ENCODE measurements around the gene TBC1D9B.

The TBC1D9B gene

DNA sequence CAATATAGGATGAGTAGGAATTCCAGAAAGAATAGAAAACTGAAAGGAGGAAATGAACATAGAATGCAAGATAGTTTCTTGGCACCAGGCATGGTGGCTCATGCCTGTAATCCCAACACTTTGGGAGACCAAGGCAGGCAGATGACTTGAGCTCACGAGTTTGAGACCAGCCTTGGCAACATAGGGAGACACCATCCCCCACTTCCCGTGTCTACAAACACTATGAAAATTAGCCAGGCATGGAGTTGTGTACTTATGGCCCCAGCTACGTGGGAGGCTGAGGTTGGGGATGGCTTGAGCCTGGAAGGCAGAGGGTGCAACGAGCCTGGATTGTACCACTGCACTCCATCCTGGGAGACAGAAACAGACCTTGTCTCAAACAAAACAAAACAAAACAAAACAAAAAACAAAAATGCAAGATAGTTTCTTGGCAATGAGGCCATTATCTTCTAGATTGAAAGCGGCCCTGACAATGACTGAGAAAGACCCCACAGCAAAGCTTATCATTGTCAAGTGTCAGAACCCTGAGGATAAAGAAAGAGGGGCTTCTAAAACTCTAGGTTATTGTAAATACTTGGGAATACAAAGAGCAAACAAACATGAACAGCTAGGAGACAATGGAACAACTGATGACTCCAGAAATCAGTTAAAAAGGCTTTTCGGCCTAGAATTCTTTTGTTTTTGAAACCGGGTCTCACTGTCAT lies 77.8 kb downstream of the TBC1D9B start:
- no peaks in the 10 kb centered on the region for H3F3A ChIP-seq (ENCODE audit: control insufficient read depth, insufficient read depth)
- no peaks in the 10 kb centered on the region for H3K4me1 ChIP-seq (ENCODE audit: control insufficient read depth, low read length)
- H3K79me2 ChIP-seq (ENCODE audit: control insufficient read depth, low read length), result no peaks in the 10 kb centered on the region
- H3K27ac ChIP-seq (ENCODE audit: low read depth, low read length), result no peak overlapping the region
- no peaks in the 10 kb centered on the region for H3K27me3 ChIP-seq (ENCODE audit: control insufficient read depth, low read length)
- no peaks in the 10 kb centered on the region for H3K9me3 ChIP-seq (ENCODE audit: control insufficient read depth, insufficient read depth, low read length)
- no peaks in the 10 kb centered on the region for H3K9me2 ChIP-seq (replicated peaks; ENCODE audit: control insufficient read depth, low read length)
- H3K36me3 ChIP-seq (ENCODE audit: control insufficient read depth, low read length), result peaks cover 64% of the 10 kb centered on the region
- H3K4me3 ChIP-seq (ENCODE audit: low read length), result no peak overlapping the region
- TF ChIP-seq EZH2phosphoT487 (IDR thresholded peaks at IDR 0.05; ENCODE audit: borderline replicate concordance, low read length), result no peak
- TF ChIP-seq, protein P1, sequence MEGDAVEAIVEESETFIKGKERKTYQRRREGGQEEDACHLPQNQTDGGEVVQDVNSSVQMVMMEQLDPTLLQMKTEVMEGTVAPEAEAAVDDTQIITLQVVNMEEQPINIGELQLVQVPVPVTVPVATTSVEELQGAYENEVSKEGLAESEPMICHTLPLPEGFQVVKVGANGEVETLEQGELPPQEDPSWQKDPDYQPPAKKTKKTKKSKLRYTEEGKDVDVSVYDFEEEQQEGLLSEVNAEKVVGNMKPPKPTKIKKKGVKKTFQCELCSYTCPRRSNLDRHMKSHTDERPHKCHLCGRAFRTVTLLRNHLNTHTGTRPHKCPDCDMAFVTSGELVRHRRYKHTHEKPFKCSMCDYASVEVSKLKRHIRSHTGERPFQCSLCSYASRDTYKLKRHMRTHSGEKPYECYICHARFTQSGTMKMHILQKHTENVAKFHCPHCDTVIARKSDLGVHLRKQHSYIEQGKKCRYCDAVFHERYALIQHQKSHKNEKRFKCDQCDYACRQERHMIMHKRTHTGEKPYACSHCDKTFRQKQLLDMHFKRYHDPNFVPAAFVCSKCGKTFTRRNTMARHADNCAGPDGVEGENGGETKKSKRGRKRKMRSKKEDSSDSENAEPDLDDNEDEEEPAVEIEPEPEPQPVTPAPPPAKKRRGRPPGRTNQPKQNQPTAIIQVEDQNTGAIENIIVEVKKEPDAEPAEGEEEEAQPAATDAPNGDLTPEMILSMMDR (IDR thresholded peaks at IDR 0.05; ENCODE audit: low read depth, low read length, poor library complexity, severe bottlenecking), result no peak
- H4K20me1 ChIP-seq (ENCODE audit: control insufficient read depth, insufficient read depth, low read depth, low read length), result no peaks in the 10 kb centered on the region
- H3K4me2 ChIP-seq (ENCODE audit: low read length), result no peak overlapping the region

DNA sequence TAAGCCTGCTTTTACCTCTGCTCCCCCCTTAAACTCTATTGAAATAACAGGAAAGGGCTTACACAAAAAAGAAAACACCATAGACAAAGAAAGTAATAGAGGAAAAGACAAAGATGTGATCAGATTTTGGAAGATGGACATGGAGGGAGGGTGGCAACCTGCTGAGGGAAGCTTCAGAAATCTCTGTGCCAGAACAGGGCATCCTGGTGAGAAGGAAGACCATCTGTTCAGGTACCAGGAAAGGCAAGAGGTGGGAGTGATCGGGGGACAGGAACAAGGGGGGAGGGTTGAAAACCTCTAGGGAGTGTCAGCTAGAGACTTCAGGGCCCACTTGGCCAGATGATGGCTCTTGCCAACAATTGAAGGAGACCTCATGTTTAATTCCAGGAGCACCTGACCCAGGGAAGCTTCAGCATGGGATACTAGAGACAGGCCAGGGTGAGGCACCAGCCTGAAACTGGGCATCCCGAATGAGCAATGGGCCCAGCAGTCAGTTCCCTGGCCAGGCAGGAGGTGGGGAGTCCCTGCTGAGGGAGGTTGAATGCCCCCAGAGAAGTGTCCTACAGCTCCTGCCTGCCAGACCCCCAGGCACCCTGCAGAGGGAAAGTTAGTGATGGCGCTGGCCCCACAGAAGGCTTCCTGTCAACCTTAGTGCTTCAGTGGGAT lies 78.8 kb downstream of the TBC1D9B start:
- Histone ChIP-seq H3K27ac (ENCODE audit: low read depth, low read length) (no peak overlapping the region), H3K9me3 (ENCODE audit: control insufficient read depth, insufficient read depth, low read length) (no peaks in the 10 kb centered on the region), H3K4me1 (ENCODE audit: control insufficient read depth, low read length) (no peaks in the 10 kb centered on the region), H4K20me1 (ENCODE audit: control insufficient read depth, insufficient read depth, low read depth, low read length) (no peaks in the 10 kb centered on the region), H3K4me2 (ENCODE audit: low read length) (no peak overlapping the region), H3K4me3 (ENCODE audit: low read length) (no peak overlapping the region), H3F3A (ENCODE audit: control insufficient read depth, insufficient read depth) (no peaks in the 10 kb centered on the region), H3K9me2 (replicated peaks; ENCODE audit: control insufficient read depth, low read length) (no peaks in the 10 kb centered on the region), H3K27me3 (ENCODE audit: control insufficient read depth, low read length) (no peaks in the 10 kb centered on the region), H3K79me2 (ENCODE audit: control insufficient read depth, low read length) (no peaks in the 10 kb centered on the region), H3K36me3 (ENCODE audit: control insufficient read depth, low read length) (peaks cover 74% of the 10 kb centered on the region)
- no peak for TF ChIP-seq EZH2phosphoT487 (IDR thresholded peaks at IDR 0.05; ENCODE audit: borderline replicate concordance, low read length)
- TF ChIP-seq, protein P1 (IDR thresholded peaks at IDR 0.05; ENCODE audit: low read depth, low read length, poor library complexity, severe bottlenecking), result no peak

DNA sequence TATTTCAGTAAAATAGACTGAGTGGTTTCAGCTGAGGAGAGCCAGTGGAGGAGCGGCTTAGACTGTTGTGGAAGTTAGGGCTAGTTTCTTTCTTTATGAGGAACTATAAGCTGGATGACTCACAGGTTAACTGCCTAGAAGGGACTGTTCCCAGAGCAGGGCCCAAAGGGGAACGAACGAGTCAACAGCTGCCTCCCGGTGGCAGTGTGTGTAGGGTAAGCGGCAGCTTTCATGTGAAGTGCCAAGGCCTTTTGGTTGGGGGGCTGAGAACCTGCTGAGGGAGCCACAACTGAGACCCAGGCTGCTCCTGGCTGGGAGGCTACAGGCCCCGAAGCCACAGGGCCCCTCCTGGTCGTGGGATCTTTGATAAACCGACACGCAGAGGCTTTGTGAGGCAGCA lies 80.0 kb downstream of the TBC1D9B start:
- Histone ChIP-seq H3K9me2 (replicated peaks; ENCODE audit: control insufficient read depth, low read length) (no peaks in the 10 kb centered on the region), H3K79me2 (ENCODE audit: control insufficient read depth, low read length) (peaks cover 4% of the 10 kb centered on the region), H3K36me3 (ENCODE audit: control insufficient read depth, low read length) (peaks cover 71% of the 10 kb centered on the region), H3K4me3 (ENCODE audit: low read length) (no peak overlapping the region), H3K4me2 (ENCODE audit: low read length) (no peak overlapping the region), H3K4me1 (ENCODE audit: control insufficient read depth, low read length) (no peaks in the 10 kb centered on the region; the same call in 1 of the 2 replicates), H3F3A (ENCODE audit: control insufficient read depth, insufficient read depth) (no peaks in the 10 kb centered on the region), H3K27ac (ENCODE audit: low read depth, low read length) (no peak overlapping the region), H3K9me3 (ENCODE audit: control insufficient read depth, insufficient read depth, low read length) (no peaks in the 10 kb centered on the region), H4K20me1 (ENCODE audit: control insufficient read depth, insufficient read depth, low read depth, low read length) (peaks cover 1% of the 10 kb centered on the region; the same call in 1 of the 2 replicates), H3K27me3 (ENCODE audit: control insufficient read depth, low read length) (no peaks in the 10 kb centered on the region)
- TF ChIP-seq, protein P1 (IDR thresholded peaks at IDR 0.05; ENCODE audit: low read depth, low read length, poor library complexity, severe bottlenecking), result no peak
- TF ChIP-seq EZH2phosphoT487 (IDR thresholded peaks at IDR 0.05; ENCODE audit: borderline replicate concordance, low read length), result no peak

Measured in DOHH2 (cell line).